Fibroblast of peridontal ligament (primary cell): ENCODE measurements around the gene ZFAND4.
"Not testable (repeated sequence)": the region's sequence is repeated elsewhere in the genome, so short reads cannot be mapped to it uniquely, and the experiment has no call there.

Experiments
- DNase-seq: peaks from one replicate; pipeline ENCODE4 v3.0.0-alpha.2; 2010; ENCODE audit errors: extremely low read depth

Gene ZFAND4

GRCh38 chr10:45640941-45641340, 31.6 kb downstream of the ZFAND4 start:
- no peak for DNase-seq

GRCh38 chr10:45640049-45640448, 32.5 kb downstream of the ZFAND4 start:
- no peak for DNase-seq

- no peak for DNase-seq
Observed at GRCh38 chr10:45627412-45628048, 45.0 kb downstream of the ZFAND4 start.

- no peak for DNase-seq
Observed at GRCh38 chr10:45625879-45626278, 46.7 kb downstream of the ZFAND4 start.

- no peak for DNase-seq
Observed at GRCh38 chr10:45624724-45625123, 47.8 kb downstream of the ZFAND4 start.

- no peak for DNase-seq
Observed at GRCh38 chr10:45614869-45615268, 57.7 kb downstream of the ZFAND4 start.

GRCh38 chr10:45612741-45613140, 59.8 kb downstream of the ZFAND4 start:
- DNase-seq, result no peak

GRCh38 chr10:45608052-45608451, 64.5 kb downstream of the ZFAND4 start:
- DNase-seq, result no peak

- DNase-seq, result no peak
Observed at GRCh38 chr10:45607276-45607675, 65.3 kb downstream of the ZFAND4 start.

GRCh38 chr10:45602836-45603235, 69.7 kb downstream of the ZFAND4 start:
- no peak for DNase-seq

- peak; percentile 77 for DNase-seq
Observed at GRCh38 chr10:45602082-45602730, 70.4 kb downstream of the ZFAND4 start.

GRCh38 chr10:45601254-45601930, 71.2 kb downstream of the ZFAND4 start:
- DNase-seq, result not testable (repeated sequence)

GRCh38 chr10:45600337-45601253, 72.0 kb downstream of the ZFAND4 start:
- DNase-seq, result not testable (repeated sequence)

GRCh38 chr10:45599646-45600045, 72.9 kb downstream of the ZFAND4 start:
- no peak for DNase-seq

GRCh38 chr10:45599021-45599603, 73.5 kb downstream of the ZFAND4 start:
- DNase-seq, result no peak

GRCh38 chr10:45596526-45596925, 76.0 kb downstream of the ZFAND4 start:
- DNase-seq, result no peak

- peak; percentile 81 for DNase-seq
Observed at GRCh38 chr10:45594276-45595157, 78.1 kb downstream of the ZFAND4 start.

GRCh38 chr10:45593938-45594275, 78.7 kb downstream of the ZFAND4 start:
- no peak for DNase-seq

- DNase-seq, result no peak
Observed at GRCh38 chr10:45592926-45593325, 79.6 kb downstream of the ZFAND4 start.

GRCh38 chr10:45592432-45592831, 80.1 kb downstream of the ZFAND4 start:
- peak; percentile 37 for DNase-seq

GRCh38 chr10:45591280-45591679, 81.3 kb downstream of the ZFAND4 start:
- no peak for DNase-seq
